GM12892 (cell line): ENCODE data around the gene LCE2C.
"Not testable (repeated sequence)": the region's sequence is repeated elsewhere in the genome, so short reads cannot be mapped to it uniquely, and the experiment has no call there.

Experiments
- POLR2A ChIP-seq: IDR thresholded peaks from 2 replicates; pipeline ENCODE4 v1.6.1; 2011; ENCODE audit warnings: low read depth, low read length, control low read depth
- POLR2AphosphoS5 ChIP-seq: IDR thresholded peaks from 2 replicates; pipeline ENCODE4 v1.6.1; 2011; ENCODE audit warnings: low read depth, low read length, control low read depth
- TAF1 ChIP-seq: IDR thresholded peaks from 2 replicates; pipeline ENCODE4 v1.6.1; 2011; ENCODE audit warnings: low read depth, mild to moderate bottlenecking, control low read depth, low read length, borderline replicate concordance

- not testable (repeated sequence) for TF ChIP-seq POLR2A, POLR2AphosphoS5, TAF1
Observed at GRCh38 chr1:152685823-152686222, 10.7 kb downstream of the LCE2C start, which contains the start of gene LCE2B.
